Ectodermal cell (in vitro differentiated cells): ENCODE results near the gene SLC2A9.

Source experiments
- H3K27ac ChIP-seq: 2 replicates; pipeline ENCODE4 v1.7.0; 2013; ENCODE audit warnings: mild to moderate bottlenecking, low read depth, low read length; ENCODE audit not compliant: insufficient read depth, poor library complexity, severe bottlenecking
- H3K27me3 ChIP-seq: 2 replicates; pipeline ENCODE4 v1.7.0; 2013; ENCODE audit warnings: mild to moderate bottlenecking, low read length; ENCODE audit not compliant: insufficient read depth, control insufficient read depth, poor library complexity, severe bottlenecking
- H3K36me3 ChIP-seq: one replicate; pipeline ENCODE4 v1.7.0; 2013; ENCODE audit warnings: low read length; ENCODE audit not compliant: control insufficient read depth, insufficient read depth
- H3K4me1 ChIP-seq: one replicate; pipeline ENCODE4 v1.7.0; 2013; ENCODE audit warnings: low read length; ENCODE audit not compliant: control insufficient read depth, insufficient read depth
- H3K4me3 ChIP-seq: 2 replicates; pipeline ENCODE4 v1.7.0; 2013; ENCODE audit warnings: low read depth, low read length, control low read depth; ENCODE audit not compliant: insufficient read depth
- H3K9me3 ChIP-seq: 2 replicates; pipeline ENCODE4 v1.7.0; 2013; ENCODE audit warnings: mild to moderate bottlenecking, low read length, moderate library complexity; ENCODE audit not compliant: control insufficient read depth
- WGBS, 2 experiments: methylation state at CpG; one replicate each; pipeline ENCODE4 v1.1.7; 2013; ENCODE audit warnings: missing lambda C conversion rate in 2 of 2; 5-methylcytosine and 5-hydroxymethylcytosine counted together

Gene SLC2A9

DNA sequence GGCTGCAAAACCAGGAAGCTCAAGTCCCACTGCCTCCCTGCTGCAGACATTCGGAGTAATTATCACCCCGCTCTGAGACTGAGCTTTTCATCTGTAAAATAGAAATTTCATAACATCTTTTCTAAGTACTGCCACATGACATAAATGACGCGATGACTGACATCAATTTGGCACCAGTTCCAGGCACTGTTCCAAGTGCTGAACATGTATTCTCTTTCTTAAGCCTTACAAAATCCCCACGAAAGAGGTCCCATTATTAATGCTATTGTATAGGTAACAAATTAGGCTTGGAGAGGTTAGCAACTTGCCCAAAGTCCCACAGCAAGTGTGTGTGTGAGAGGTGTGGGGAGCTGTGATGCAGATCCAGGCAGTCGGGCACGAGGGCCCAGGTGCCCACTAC is 56.4 kb downstream of the SLC2A9 start:
- WGBS, 2 experiments: 91 to 100% methylated on average over 7 of the region's 7 CpGs
- Histone ChIP-seq H3K27ac (no peak overlapping the region), H3K4me3 (no peak overlapping the region), H3K36me3 (no peaks in the 10 kb centered on the region), H3K4me1 (no peaks in the 10 kb centered on the region), H3K9me3 (no peaks in the 10 kb centered on the region), H3K27me3 (no peaks in the 10 kb centered on the region)

DNA sequence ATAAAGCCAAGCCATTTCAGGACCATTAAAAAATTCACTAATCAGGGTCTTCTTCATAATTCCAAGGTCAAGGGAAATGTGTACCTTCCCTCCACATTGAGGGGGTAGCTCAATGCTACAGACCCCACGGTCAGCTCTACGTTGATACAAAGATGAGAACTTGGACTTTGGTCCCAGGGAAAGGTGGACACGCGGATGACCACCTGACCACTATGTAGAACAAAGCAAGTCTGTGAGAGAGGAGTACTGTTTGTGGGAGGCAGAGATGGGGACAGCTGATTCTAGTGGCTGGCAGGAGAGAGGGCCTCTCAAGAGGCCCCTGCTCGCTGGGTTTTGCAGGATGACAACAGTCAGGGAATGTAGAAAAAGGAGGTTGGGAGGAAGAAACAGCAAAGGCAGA is 58.0 kb downstream of the SLC2A9 start:
- H3K9me3 ChIP-seq: no peaks in the 10 kb centered on the region
- no peak overlapping the region for H3K4me3 ChIP-seq
- no peaks in the 10 kb centered on the region for H3K27me3 ChIP-seq
- no peaks in the 10 kb centered on the region for H3K36me3 ChIP-seq
- H3K27ac ChIP-seq: no peak overlapping the region
- H3K4me1 ChIP-seq: no peaks in the 10 kb centered on the region
- 94 to 97% methylated on average over 5 of the region's 5 CpGs for WGBS, 2 experiments

DNA sequence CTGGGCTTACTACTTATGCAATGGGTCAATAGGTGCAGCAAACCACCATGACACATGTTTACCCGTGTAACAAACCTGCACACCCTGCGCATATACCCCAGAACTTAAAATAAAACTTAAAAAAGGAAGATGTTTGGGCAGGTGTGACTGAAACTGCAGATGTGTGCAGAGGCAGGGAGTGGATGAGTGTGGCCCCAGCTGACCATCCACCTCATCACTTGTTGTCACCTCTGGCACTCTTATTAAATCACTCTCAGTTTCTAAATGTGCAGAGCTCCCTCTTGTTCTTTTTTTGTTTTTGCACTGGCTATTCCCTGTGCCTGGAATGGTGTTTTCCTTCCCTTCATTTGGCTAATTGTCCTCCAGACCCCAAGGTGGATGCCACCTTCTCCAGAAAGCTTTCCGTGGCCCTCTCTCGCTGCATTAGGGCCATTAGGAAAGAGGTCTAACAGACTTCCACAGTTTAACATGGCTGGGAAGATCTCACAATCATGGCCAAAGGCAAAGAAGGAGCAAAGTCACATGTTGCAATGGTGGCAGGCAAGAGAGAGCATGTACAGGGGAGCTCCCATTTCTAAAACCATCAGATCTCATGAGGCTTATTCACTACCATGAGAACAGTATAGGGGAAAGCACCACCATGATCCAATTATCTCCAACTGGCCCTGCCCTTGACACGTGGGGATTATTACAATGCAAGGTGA is 58.5 kb downstream of the SLC2A9 start:
- no peaks in the 10 kb centered on the region for H3K36me3 ChIP-seq
- H3K4me1 ChIP-seq: no peaks in the 10 kb centered on the region
- no peaks in the 10 kb centered on the region for H3K9me3 ChIP-seq
- H3K4me3 ChIP-seq: no peak overlapping the region
- WGBS, 2 experiments: 86 to 98% methylated on average over 4 to 5 of the region's 5 CpGs
- no peaks in the 10 kb centered on the region for H3K27me3 ChIP-seq
- no peak overlapping the region for H3K27ac ChIP-seq

DNA sequence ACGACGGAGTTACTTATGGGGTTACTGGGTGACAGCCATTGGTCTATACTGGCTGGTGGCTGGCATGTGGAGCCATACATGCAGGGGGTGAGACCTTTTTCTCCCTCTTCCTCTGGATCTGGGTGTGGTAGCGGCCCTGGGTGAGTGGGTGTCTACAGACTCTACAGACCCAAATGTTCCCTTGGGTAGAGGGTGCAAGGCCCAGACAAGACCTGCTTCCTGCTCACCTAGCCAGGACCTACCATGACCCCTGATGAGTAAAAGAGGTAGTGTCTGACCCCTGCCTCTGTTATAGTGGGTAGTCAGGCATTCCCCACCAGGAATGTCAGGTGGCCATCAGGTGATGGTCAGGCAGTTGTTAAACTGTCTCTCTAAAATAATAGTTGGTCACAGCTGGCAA is 66.8 kb downstream of the SLC2A9 start:
- Histone ChIP-seq H3K36me3 (no peaks in the 10 kb centered on the region), H3K4me3 (no peak overlapping the region), H3K27ac (no peak overlapping the region), H3K9me3 (no peaks in the 10 kb centered on the region), H3K27me3 (no peaks in the 10 kb centered on the region), H3K4me1 (peaks cover 2% of the 10 kb centered on the region)
- WGBS, 2 experiments: 82 to 92% methylated on average over 3 of the region's 3 CpGs

DNA sequence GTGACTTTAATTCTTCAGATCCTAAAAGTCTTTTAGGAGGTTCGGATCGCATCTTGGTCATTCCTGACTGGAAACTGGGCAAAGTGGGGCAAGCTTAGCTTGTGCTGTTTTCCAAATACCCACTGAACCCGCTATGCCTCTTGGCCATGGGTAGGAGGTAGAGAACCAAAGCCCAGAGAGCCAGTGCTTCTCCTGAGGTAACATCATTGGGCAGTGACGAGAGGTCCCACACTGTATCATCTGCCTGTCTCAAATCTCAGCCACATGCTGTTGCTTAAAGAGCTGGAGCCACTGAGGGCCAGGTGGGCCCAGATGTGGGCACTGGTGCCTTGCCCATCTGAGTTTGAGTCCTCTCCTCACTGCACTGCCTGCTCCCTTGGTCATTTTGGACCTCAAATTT is 68.2 kb downstream of the SLC2A9 start:
- Histone ChIP-seq H3K9me3 (no peaks in the 10 kb centered on the region), H3K4me3 (no peak overlapping the region), H3K27ac (no peak overlapping the region), H3K4me1 (peaks cover 2% of the 10 kb centered on the region), H3K36me3 (no peaks in the 10 kb centered on the region), H3K27me3 (no peaks in the 10 kb centered on the region)
- WGBS, 2 experiments: 95% methylated on average over 4 of the region's 4 CpGs

DNA sequence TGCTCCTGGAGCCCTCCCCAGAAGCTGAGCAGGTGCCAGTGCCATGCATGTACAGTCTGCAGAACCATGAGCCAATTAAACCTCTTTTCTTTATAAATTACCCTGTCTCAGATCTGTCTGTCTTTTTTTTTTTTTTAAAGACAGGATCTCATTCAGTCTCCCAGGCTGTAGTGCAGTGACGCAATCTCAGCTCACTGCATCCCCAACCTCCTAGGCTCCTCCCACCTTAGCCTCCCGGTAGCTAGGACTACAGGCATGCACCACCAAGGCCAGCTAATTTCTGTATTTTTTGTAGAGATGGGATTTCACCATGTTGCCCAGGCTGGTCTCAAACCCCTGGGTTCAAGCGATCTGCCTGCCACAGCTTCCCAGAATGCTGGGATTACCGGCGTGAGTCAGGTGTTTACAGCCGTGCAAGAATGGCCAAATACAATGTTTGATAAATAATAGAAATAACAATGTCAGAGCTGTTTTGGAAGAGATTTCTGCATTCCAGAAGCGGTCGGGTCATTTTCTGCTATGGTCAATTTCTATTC is 68.8 kb downstream of the SLC2A9 start:
- Histone ChIP-seq H3K4me1 (peaks cover 2% of the 10 kb centered on the region), H3K27ac (no peak overlapping the region), H3K4me3 (no peak overlapping the region), H3K27me3 (no peaks in the 10 kb centered on the region), H3K9me3 (no peaks in the 10 kb centered on the region), H3K36me3 (no peaks in the 10 kb centered on the region)
- 87 to 92% methylated on average over 8 of the region's 8 CpGs for WGBS, 2 experiments

DNA sequence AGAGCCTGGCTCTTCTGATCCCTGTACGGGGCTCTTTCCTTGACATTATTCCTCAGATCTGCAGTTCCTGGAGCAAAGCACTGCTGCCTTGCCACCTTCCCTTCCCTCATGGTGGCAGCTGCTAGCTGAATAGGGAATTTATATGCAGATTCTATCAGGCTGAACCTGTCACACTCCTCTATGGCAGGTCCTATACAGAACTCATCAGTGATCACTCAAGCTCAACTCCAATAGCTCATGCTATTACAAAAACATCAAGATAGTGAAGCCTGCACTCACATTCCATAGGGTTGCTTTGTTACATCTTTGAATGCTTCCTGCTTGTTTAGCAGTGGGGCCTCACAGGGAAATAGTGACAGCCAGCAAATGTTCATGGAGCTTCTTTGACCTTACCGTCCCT is 71.7 kb downstream of the SLC2A9 start:
- WGBS, 2 experiments: 22 to 40% methylated on average over 2 of the region's 2 CpGs

DNA sequence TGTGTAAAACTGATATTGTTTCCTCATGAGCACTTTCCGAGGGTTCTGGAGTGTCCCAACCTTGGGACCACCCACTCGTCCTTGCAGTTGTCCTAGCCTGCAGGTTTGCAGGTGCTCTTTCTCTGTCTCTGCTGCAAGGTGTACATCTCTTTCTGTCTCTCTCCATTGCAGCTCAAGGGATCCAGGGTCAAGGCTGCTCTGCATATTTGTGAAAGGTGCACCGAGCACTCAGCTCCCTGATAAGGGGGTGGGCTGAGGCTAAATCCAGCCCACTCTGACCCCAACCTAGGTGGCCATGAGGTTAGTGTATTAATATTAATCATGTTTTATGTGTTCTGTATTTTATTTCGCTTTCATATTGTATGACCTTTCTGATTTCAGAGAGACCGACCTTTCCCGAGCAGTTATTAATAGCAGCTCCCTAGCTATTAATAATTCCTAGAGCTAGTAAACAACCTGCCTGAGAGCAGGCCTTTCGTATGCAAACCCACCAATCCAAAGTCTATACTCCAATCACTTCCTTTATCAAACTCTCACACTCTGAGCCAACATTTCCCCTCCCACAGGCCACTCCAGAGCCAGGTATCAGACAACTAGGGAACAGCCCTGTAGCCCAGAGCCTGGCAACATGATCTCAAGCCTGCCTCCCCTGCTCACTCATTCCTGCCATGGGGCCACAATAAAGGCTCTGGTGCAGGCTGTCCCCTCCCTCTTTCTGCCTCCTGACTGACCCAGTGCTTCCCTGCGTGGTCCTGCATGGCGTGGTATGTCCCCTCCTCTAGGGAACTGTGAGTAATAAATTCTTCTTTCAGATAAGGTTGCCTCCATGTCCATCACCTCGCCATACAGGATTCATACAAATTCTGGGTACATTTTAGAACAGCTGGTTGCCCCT is 73.9 kb downstream of the SLC2A9 start:
- Histone ChIP-seq H3K4me3 (no peak overlapping the region), H3K4me1 (peaks cover 2% of the 10 kb centered on the region), H3K9me3 (no peaks in the 10 kb centered on the region), H3K27ac (no peak overlapping the region), H3K27me3 (no peaks in the 10 kb centered on the region), H3K36me3 (no peaks in the 10 kb centered on the region)
- 93% methylated on average over 9 to 10 of the region's 10 CpGs for WGBS, 2 experiments

More for the DNA sequence above, 71.7 kb downstream of the SLC2A9 start:
- no peak overlapping the region for H3K27ac ChIP-seq
- peaks cover 2% of the 10 kb centered on the region for H3K4me1 ChIP-seq
- H3K9me3 ChIP-seq: no peaks in the 10 kb centered on the region
- H3K4me3 ChIP-seq: no peak overlapping the region
- no peaks in the 10 kb centered on the region for H3K36me3 ChIP-seq
- no peaks in the 10 kb centered on the region for H3K27me3 ChIP-seq

DNA sequence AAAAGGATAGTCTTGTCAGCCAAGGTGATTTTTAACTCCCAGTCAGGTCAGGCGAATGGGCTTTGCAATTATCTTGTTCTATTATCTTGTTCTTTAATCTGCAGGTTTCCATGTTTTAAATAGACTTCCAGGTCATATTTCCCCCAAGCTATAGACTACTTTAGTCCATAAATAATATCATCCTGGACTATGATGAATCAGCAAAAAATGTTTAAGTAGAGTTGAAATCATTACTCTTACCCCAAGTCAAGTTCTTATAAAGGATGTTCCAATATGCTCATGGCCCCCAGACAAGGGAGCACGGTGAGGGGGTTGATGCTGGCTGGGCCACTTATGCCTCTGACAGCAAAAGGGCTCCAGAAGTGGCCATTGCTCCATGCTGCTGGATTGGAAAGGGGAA is 75.1 kb downstream of the SLC2A9 start:
- Histone ChIP-seq H3K9me3 (no peaks in the 10 kb centered on the region), H3K4me1 (peaks cover 2% of the 10 kb centered on the region), H3K27ac (no peak overlapping the region), H3K36me3 (no peaks in the 10 kb centered on the region), H3K4me3 (no peak overlapping the region), H3K27me3 (no peaks in the 10 kb centered on the region)
- 92 to 94% methylated on average over 2 of the region's 2 CpGs for WGBS, 2 experiments
